ENCODE results near the gene PROP1. TPM values are rescaled to one million over a fixed set of nuclear protein-coding genes. Genes with fewer than 3 reads are reported as not detected.

PROP1 gene
- total RNA-seq, 1 donor from 2014 or later = not detected

- Histone ChIP-seq H4K20me1 (ENCODE audit: low read depth) (no peaks in the 10 kb centered on the region), H3K36me3 (no peaks in the 10 kb centered on the region), H3K4me1 (peaks cover 6% of the 10 kb centered on the region), H3K27ac (no peak overlapping the region), H2AFZ (replicated peaks) (no peak overlapping the region), H3K27me3 (no peaks in the 10 kb centered on the region), H3K9ac (no peak overlapping the region), H3K79me2 (ENCODE audit: low read depth) (no peaks in the 10 kb centered on the region), H3K9me3 (ENCODE audit: low read depth) (no peaks in the 10 kb centered on the region), H3K4me2 (no peak overlapping the region), H3K4me3 (no peak overlapping the region), H3F3A (ENCODE audit: low read depth) (no peaks in the 10 kb centered on the region)
- no peak for DNase-seq (ENCODE audit: low spot score)
- peaks cover 8% of the 10 kb centered on the region for H3K27me3 Mint-ChIP-seq (ENCODE audit: insufficient read depth, low read depth)
- H3K27ac Mint-ChIP-seq = peak overlapping the region; percentile 33
- TF ChIP-seq EZH2 (IDR thresholded peaks at IDR 0.05) = no peak
- TF ChIP-seq EZH2phosphoT487 (IDR thresholded peaks at IDR 0.05) = no peak
- no peak for TF ChIP-seq CTCF (IDR thresholded peaks at IDR 0.05)
- no peaks in the 10 kb centered on the region for H3K36me3 Mint-ChIP-seq
- H3K9me3 Mint-ChIP-seq = no peaks in the 10 kb centered on the region
- H3K4me3 Mint-ChIP-seq = no peak overlapping the region
- H3K4me1 Mint-ChIP-seq = peaks cover 6% of the 10 kb centered on the region
These were observed 1.4 kb downstream of the PROP1 start for GRCh38 chr5:177994561-177995190.

- Mint-ChIP-seq H3K9me3 (no peaks in the 10 kb centered on the region), H3K27me3 (ENCODE audit: insufficient read depth, low read depth) (peaks cover 8% of the 10 kb centered on the region), H3K36me3 (no peaks in the 10 kb centered on the region), H3K4me1 (peaks cover 6% of the 10 kb centered on the region), H3K27ac (no peak overlapping the region), H3K4me3 (no peak overlapping the region)
- Histone ChIP-seq H3K27ac (no peak overlapping the region), H3K4me1 (peaks cover 6% of the 10 kb centered on the region), H4K20me1 (ENCODE audit: low read depth) (no peaks in the 10 kb centered on the region), H3F3A (ENCODE audit: low read depth) (no peaks in the 10 kb centered on the region), H3K4me3 (no peak overlapping the region), H3K36me3 (no peaks in the 10 kb centered on the region), H3K79me2 (ENCODE audit: low read depth) (no peaks in the 10 kb centered on the region), H3K9ac (no peak overlapping the region), H3K4me2 (no peak overlapping the region), H3K27me3 (no peaks in the 10 kb centered on the region), H2AFZ (replicated peaks) (no peak overlapping the region), H3K9me3 (ENCODE audit: low read depth) (no peaks in the 10 kb centered on the region)
- no peak for DNase-seq (ENCODE audit: low spot score)
- TF ChIP-seq EZH2 (IDR thresholded peaks at IDR 0.05) (no peak), EZH2phosphoT487 (IDR thresholded peaks at IDR 0.05) (no peak), CTCF (IDR thresholded peaks at IDR 0.05) (no peak)
These were observed 2.0 kb downstream of the PROP1 start for GRCh38 chr5:177994063-177994462.

- peaks cover 8% of the 10 kb centered on the region for H3K27me3 Mint-ChIP-seq (ENCODE audit: insufficient read depth, low read depth)
- Histone ChIP-seq H3K9ac (no peak overlapping the region), H3K4me1 (peaks cover 6% of the 10 kb centered on the region), H4K20me1 (ENCODE audit: low read depth) (no peaks in the 10 kb centered on the region), H2AFZ (replicated peaks) (no peak overlapping the region), H3K4me2 (no peak overlapping the region), H3F3A (ENCODE audit: low read depth) (no peaks in the 10 kb centered on the region), H3K79me2 (ENCODE audit: low read depth) (no peaks in the 10 kb centered on the region), H3K9me3 (ENCODE audit: low read depth) (no peaks in the 10 kb centered on the region), H3K4me3 (no peak overlapping the region), H3K36me3 (no peaks in the 10 kb centered on the region), H3K27me3 (no peaks in the 10 kb centered on the region), H3K27ac (no peak overlapping the region)
- no peak for DNase-seq (ENCODE audit: low spot score)
- H3K36me3 Mint-ChIP-seq = no peaks in the 10 kb centered on the region
- TF ChIP-seq CTCF (IDR thresholded peaks at IDR 0.05) (no peak), EZH2 (IDR thresholded peaks at IDR 0.05) (no peak), EZH2phosphoT487 (IDR thresholded peaks at IDR 0.05) (no peak)
- H3K4me1 Mint-ChIP-seq = peaks cover 6% of the 10 kb centered on the region
- H3K9me3 Mint-ChIP-seq = no peaks in the 10 kb centered on the region
- no peak overlapping the region for H3K4me3 Mint-ChIP-seq
- H3K27ac Mint-ChIP-seq = no peak overlapping the region
These were observed 3.6 kb downstream of the PROP1 start for GRCh38 chr5:177992466-177992865.
